NB4 (cell line): ENCODE results near the gene ITPKA.

Source experiments
- POLR2A ChIP-seq: IDR thresholded peaks from 2 replicates; pipeline ENCODE4 v1.6.1; 2011; ENCODE audit warnings: mild to moderate bottlenecking; ENCODE audit not compliant: insufficient read length; ENCODE audit errors: extremely low read depth
- TF ChIP-seq, protein P1 (sequence below): IDR thresholded peaks from one replicate; pipeline ENCODE4 v1.5.1; 2012; ENCODE audit warnings: low read depth, low read length

DNA sequence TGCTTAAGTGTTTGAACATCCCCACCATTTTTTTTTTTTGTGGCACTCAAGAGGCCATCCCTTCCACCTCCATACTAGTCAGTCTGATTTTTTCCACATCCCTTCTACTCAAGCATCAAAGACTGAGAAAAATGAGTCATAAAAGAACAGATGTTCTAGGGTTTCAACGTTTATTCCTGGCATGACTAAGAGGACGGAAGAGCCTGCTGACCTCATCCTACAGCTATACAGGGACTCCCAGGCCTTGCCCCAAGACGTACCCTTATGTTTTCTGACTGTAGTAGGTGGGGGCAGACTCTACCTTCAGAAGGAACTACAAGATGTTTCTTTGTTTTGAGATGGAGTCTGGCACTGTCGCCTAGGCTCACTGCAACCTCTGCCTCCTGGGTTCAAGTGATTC is 3.3 kb upstream of the ITPKA start:
- TF ChIP-seq, protein P1, sequence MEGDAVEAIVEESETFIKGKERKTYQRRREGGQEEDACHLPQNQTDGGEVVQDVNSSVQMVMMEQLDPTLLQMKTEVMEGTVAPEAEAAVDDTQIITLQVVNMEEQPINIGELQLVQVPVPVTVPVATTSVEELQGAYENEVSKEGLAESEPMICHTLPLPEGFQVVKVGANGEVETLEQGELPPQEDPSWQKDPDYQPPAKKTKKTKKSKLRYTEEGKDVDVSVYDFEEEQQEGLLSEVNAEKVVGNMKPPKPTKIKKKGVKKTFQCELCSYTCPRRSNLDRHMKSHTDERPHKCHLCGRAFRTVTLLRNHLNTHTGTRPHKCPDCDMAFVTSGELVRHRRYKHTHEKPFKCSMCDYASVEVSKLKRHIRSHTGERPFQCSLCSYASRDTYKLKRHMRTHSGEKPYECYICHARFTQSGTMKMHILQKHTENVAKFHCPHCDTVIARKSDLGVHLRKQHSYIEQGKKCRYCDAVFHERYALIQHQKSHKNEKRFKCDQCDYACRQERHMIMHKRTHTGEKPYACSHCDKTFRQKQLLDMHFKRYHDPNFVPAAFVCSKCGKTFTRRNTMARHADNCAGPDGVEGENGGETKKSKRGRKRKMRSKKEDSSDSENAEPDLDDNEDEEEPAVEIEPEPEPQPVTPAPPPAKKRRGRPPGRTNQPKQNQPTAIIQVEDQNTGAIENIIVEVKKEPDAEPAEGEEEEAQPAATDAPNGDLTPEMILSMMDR, result no peak
- no peak for TF ChIP-seq POLR2A
